H9 (cell line): ENCODE data around the gene NEMP2. TPM values are rescaled to one million over a fixed set of nuclear protein-coding genes. Genes with fewer than 3 reads are reported as not detected.
A peak's percentile ranks its signal among the peaks of the same experiment; 100 is the strongest.

Experiments used
- DNase-seq: peaks from one replicate; pipeline ENCODE4 v3.0.0-alpha.2; 2017
- H2AFZ ChIP-seq: one replicate; pipeline ENCODE4 v1.6.1; 2013; ENCODE audit warnings: mild to moderate bottlenecking, low read length, control low read depth, moderate library complexity
- H2AK5ac ChIP-seq: 2 replicates; pipeline ENCODE4 v1.6.1; 2013; ENCODE audit warnings: low read length, control low read depth, mixed read lengths; ENCODE audit not compliant: insufficient read length
- H2BK120ac ChIP-seq: one replicate; pipeline ENCODE4 v1.6.1; 2013; ENCODE audit warnings: low read depth, mild to moderate bottlenecking, low read length, control low read depth, inconsistent platforms; ENCODE audit not compliant: poor library complexity, severe bottlenecking
- H2BK12ac ChIP-seq: 2 replicates; pipeline ENCODE4 v1.6.1; 2013; ENCODE audit warnings: low read length, control low read depth, mixed read lengths, low read depth; ENCODE audit not compliant: insufficient read length
- H2BK15ac ChIP-seq: 2 replicates; pipeline ENCODE4 v1.6.1; 2013; ENCODE audit warnings: low read depth, low read length, control low read depth
- H2BK20ac ChIP-seq: one replicate; pipeline ENCODE4 v1.6.1; 2013; ENCODE audit warnings: low read depth, mild to moderate bottlenecking, low read length, control low read depth, inconsistent platforms; ENCODE audit not compliant: poor library complexity, severe bottlenecking
- H2BK5ac ChIP-seq: 2 replicates; pipeline ENCODE4 v1.6.1; 2013; ENCODE audit warnings: low read length, control low read depth, mixed read lengths; ENCODE audit not compliant: insufficient read length
- H3K14ac ChIP-seq: 2 replicates; pipeline ENCODE4 v1.6.1; 2013; ENCODE audit warnings: low read length, control low read depth; ENCODE audit not compliant: insufficient read depth
- H3K18ac ChIP-seq: 2 replicates; pipeline ENCODE4 v1.6.1; 2013; ENCODE audit warnings: low read depth, mild to moderate bottlenecking, mixed read lengths, low read length, control low read depth; ENCODE audit not compliant: insufficient read length
- H3K23ac ChIP-seq: 2 replicates; pipeline ENCODE4 v1.6.1; 2013; ENCODE audit warnings: low read length, control low read depth, mixed read lengths, low read depth; ENCODE audit not compliant: insufficient read length
- H3K23me2 ChIP-seq: 2 replicates; pipeline ENCODE4 v1.6.1; 2013; ENCODE audit warnings: low read depth, mild to moderate bottlenecking, mixed read lengths, low read length, control low read depth; ENCODE audit not compliant: insufficient read length, poor library complexity, severe bottlenecking
- H3K27ac ChIP-seq: 2 replicates; pipeline ENCODE4 v1.5.1; 2013; ENCODE audit warnings: low read length, control low read depth, mixed read lengths, low read depth; ENCODE audit not compliant: insufficient read length
- H3K27me3 ChIP-seq: 2 replicates; pipeline ENCODE4 v1.6.1; 2013; ENCODE audit warnings: low read length, control low read depth, inconsistent platforms; ENCODE audit not compliant: insufficient read depth
- H3K4ac ChIP-seq: 2 replicates; pipeline ENCODE4 v1.6.1; 2013; ENCODE audit warnings: low read depth, mild to moderate bottlenecking, control low read depth, inconsistent platforms, low read length, moderate library complexity
- H3K4me1 ChIP-seq: 2 replicates; pipeline ENCODE4 v1.6.1; 2013; ENCODE audit warnings: low read length, control low read depth, inconsistent platforms; ENCODE audit not compliant: insufficient read depth
- H3K4me2 ChIP-seq: 2 replicates; pipeline ENCODE4 v1.6.1; 2013; ENCODE audit warnings: low read length, control low read depth, mixed read lengths; ENCODE audit not compliant: insufficient read length, insufficient read depth
- H3K56ac ChIP-seq: 2 replicates; pipeline ENCODE4 v1.6.1; 2013; ENCODE audit warnings: low read depth, mild to moderate bottlenecking, mixed read lengths, low read length, control low read depth; ENCODE audit not compliant: insufficient read length
- H3K79me1 ChIP-seq: 2 replicates; pipeline ENCODE4 v1.6.1; 2013; ENCODE audit warnings: low read depth, mild to moderate bottlenecking, moderate library complexity, low read length, control low read depth, inconsistent platforms; ENCODE audit not compliant: insufficient read depth, poor library complexity, severe bottlenecking
- H3K79me2 ChIP-seq: 2 replicates; pipeline ENCODE4 v1.6.1; 2013; ENCODE audit warnings: low read length, control low read depth, inconsistent platforms; ENCODE audit not compliant: insufficient read depth
- H3K9ac ChIP-seq: 2 replicates; pipeline ENCODE4 v1.6.1; 2013; ENCODE audit warnings: low read length, control low read depth, mixed read lengths; ENCODE audit not compliant: insufficient read length; ENCODE audit errors: extremely low read depth
- H3K9me3 ChIP-seq: one replicate; pipeline ENCODE4 v1.6.1; 2013; ENCODE audit warnings: low read depth, low read length, inconsistent platforms; ENCODE audit not compliant: control insufficient read depth
- H3T11ph ChIP-seq: one replicate; pipeline ENCODE4 v1.6.1; 2013; ENCODE audit warnings: mild to moderate bottlenecking, low read length, control low read depth, inconsistent platforms
- H4K20me1 ChIP-seq: one replicate; pipeline ENCODE4 v1.6.1; 2013; ENCODE audit not compliant: control insufficient read depth, insufficient read length, insufficient read depth
- H4K5ac ChIP-seq: 2 replicates; pipeline ENCODE4 v1.6.1; 2013; ENCODE audit warnings: low read depth, mild to moderate bottlenecking, mixed read lengths, low read length, control low read depth; ENCODE audit not compliant: insufficient read length
- H4K8ac ChIP-seq: replicated peaks from 2 replicates; pipeline ENCODE4 v1.6.1; 2013; ENCODE audit warnings: low read length, control low read depth, mixed read lengths, low read depth; ENCODE audit not compliant: insufficient read length
- H4K91ac ChIP-seq: 2 replicates; pipeline ENCODE4 v1.6.1; 2013; ENCODE audit warnings: low read depth, mild to moderate bottlenecking, moderate library complexity, mixed read lengths, low read length, control low read depth; ENCODE audit not compliant: insufficient read length
- H3K27ac Mint-ChIP-seq, 3 experiments: 2 replicates in 2 of 3; 3 replicates in 1 of 3; pipeline ENCODE4 v1.8.0; 2020 to 2021; ENCODE audit warnings: mixed read lengths in 3 of 3, mild to moderate bottlenecking in 1 of 3, moderate library complexity in 1 of 3
- H3K27me3 Mint-ChIP-seq: 2 replicates; pipeline ENCODE4 v1.8.0; 2021; ENCODE audit warnings: low read depth, mild to moderate bottlenecking, moderate library complexity, mixed read lengths
- H3K36me3 Mint-ChIP-seq, 3 experiments: 2 replicates in 2 of 3; 3 replicates in 1 of 3; pipeline ENCODE4 v1.8.0; 2020 to 2021; ENCODE audit warnings: low read depth in 3 of 3, mixed read lengths in 3 of 3; ENCODE audit not compliant: insufficient read depth in 1 of 3
- H3K4me1 Mint-ChIP-seq, 2 experiments: 2 replicates each; pipeline ENCODE4 v1.8.0; 2020; ENCODE audit warnings: mixed read lengths in 2 of 2
- H3K4me3 Mint-ChIP-seq, 2 experiments: 2 replicates in 1 of 2; 3 replicates in 1 of 2; pipeline ENCODE4 v1.8.0; 2020 to 2021; ENCODE audit warnings: mild to moderate bottlenecking in 2 of 2, mixed read lengths in 2 of 2, moderate library complexity in 1 of 2
- H3K9me3 Mint-ChIP-seq, 2 experiments: 2 replicates in 1 of 2; 3 replicates in 1 of 2; pipeline ENCODE4 v1.8.0; 2020; ENCODE audit warnings: mild to moderate bottlenecking in 2 of 2, mixed read lengths in 2 of 2, moderate library complexity in 1 of 2
- CTCF ChIP-seq: fragments of 200-600 bp; sonication (generic); conservative IDR thresholded peaks from 3 replicates; pipeline ENCODE4 v1.8.0; 2021; ENCODE audit warnings: antibody characterized with exemption, mild to moderate bottlenecking
- WGBS: extraction: QIAGEN DNeasy Blood & Tissue Kit; methylation state at CpG from one replicate; pipeline ENCODE4 v1.1.7; 2013; ENCODE audit warnings: missing lambda C conversion rate, low lambda C conversion rate, mixed read lengths; ENCODE audit not compliant: insufficient read length; ENCODE audit errors: extremely low coverage; 5-methylcytosine and 5-hydroxymethylcytosine counted together
- total RNA-seq: library from RNA; stranded (reverse); gene quantifications from 2 replicates; pipeline ENCODE4 v1.2.1, GENCODE V29; 2021

The NEMP2 gene
- total RNA-seq, 1 experiment from 2014 or later, result 5.3 TPM

- Histone ChIP-seq H4K8ac (no peak overlapping the region), H4K5ac (no peak overlapping the region), H2BK12ac (no peak overlapping the region), H3K23ac (no peak overlapping the region), H3K79me1 (no peaks in the 10 kb centered on the region), H2AFZ (no peak overlapping the region), H3K27ac (no peak overlapping the region), H3K9me3 (no peaks in the 10 kb centered on the region), H3K79me2 (no peaks in the 10 kb centered on the region), H2AK5ac (no peak overlapping the region), H3K18ac (no peak overlapping the region), H4K91ac (no peak overlapping the region), H3K23me2 (no peaks in the 10 kb centered on the region), H3K4ac (no peak overlapping the region), H3K14ac (no peak overlapping the region), H3K9ac (no peak overlapping the region), H2BK120ac (no peak overlapping the region), H2BK20ac (no peak overlapping the region), H2BK5ac (no peak overlapping the region), H3K56ac (no peak overlapping the region), H4K20me1 (no peaks in the 10 kb centered on the region), H3K4me2 (no peak overlapping the region), H3K27me3 (no peaks in the 10 kb centered on the region), H2BK15ac (no peak overlapping the region), H3K4me1 (no peaks in the 10 kb centered on the region), H3T11ph (no peak overlapping the region)
- no peak for DNase-seq
- no peaks in the 10 kb centered on the region for H3K9me3 Mint-ChIP-seq
- H3K36me3 Mint-ChIP-seq, result no peaks in the 10 kb centered on the region; a peak in 1 of 7 replicates
- WGBS, result no CpG with 5 or more reads among the region's 3 CpGs
- no peak overlapping the region for H3K4me3 Mint-ChIP-seq
- H3K4me1 Mint-ChIP-seq, result peaks cover 14 to 19% of the 10 kb centered on the region in 2 experiments
- peak overlapping the region in 1 of 3 experiments; percentile 9; a peak in 1 of 7 replicates for H3K27ac Mint-ChIP-seq
- no peaks in the 10 kb centered on the region for H3K27me3 Mint-ChIP-seq
- TF ChIP-seq CTCF, result no peak
Observed at GRCh38 chr2:190486037-190486623, 48.4 kb downstream of the NEMP2 start.
